GM21786 (cell line): Measurements from ENCODE around the gene IRF6.
A peak's percentile ranks its signal among the peaks of the same experiment; 100 is the strongest.

Source experiments
- ATAC-seq: cut with Tn5 transposase; IDR thresholded peaks from one replicate; pipeline ENCODE4 v1.9.1; 2021; ENCODE audit not compliant: unreplicated experiment

Gene IRF6

DNA sequence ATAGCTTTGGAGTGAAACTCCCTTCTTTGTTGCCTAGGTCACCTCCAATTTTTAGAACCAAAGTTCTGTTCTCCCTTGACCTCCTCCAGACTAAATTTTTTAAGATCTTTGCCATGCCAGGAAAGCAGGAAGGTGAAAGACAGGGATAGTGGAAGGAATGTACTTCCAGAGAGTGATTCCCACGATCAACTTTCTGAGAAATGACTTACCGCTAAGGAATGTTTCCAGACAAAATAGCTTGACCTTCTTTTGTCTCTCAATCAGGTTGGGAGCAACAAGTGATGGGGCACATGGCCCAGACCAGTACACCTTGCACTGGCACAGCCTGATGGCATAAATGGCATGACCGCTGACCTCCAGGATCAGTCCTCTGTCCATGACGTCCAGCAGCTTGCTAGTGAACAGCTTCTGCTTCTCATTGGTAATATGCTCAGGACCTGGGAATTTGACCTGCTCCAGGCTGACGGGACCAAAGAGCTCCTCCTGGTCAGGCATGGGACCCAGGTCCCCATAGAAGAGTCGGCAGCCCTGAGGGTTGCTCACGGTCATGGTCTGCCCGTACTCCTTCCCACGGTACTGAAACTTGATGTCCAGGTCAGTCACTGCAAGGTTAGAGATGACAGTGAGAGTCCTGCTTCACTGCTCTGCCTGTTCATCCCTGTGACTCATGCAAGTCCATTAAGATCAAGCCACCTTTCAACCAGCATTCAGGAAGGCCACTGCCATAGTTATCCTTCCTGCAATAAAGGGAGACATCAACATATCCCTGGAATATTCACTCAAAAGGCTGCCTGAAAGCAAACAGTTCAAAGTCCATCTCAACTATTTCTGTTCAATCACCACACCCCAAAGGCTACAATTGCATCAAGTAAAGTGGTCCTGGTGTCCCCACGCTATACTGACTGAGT lies 15.4 kb downstream of the IRF6 start:
- no peak for ATAC-seq

DNA sequence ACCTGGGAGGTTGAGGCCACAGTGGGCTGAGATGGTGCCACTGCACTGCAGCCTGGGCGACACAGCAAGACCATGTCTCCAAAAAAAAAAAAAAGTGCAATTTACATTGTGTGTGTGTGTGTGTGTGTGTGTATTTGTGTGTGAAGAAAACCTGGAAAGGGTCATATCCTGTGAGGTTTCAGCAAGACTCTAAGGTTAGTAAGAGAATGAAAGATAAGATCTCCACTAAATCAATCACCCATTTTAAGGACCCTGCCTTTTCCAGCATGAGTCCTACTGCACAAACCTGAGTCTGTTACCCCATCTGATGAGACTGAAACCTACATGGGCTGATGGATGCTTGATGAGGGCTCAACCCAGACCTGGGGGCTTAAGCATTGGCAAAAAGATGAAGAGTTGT lies 16.7 kb downstream of the IRF6 start:
- ATAC-seq = no peak

DNA sequence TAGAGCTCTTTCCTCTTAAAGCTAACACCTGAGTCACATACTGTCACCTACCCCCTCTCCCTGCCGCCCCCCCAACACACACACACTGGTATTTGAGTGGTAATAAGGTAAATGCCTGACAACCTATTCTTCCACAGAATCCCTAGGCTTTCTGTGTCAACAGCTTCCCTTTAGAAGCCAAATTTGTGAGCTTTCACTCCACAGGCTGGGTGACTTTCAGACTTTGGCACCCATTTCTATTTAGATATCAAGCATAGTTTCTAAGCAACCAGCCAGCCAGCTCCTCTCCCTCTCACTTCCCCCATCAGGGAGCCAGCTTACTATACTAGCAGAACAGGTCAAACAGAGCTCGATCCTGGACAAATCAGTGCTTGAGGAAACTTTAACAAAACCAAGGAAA lies 18.4 kb downstream of the IRF6 start:
- ATAC-seq = no peak

DNA sequence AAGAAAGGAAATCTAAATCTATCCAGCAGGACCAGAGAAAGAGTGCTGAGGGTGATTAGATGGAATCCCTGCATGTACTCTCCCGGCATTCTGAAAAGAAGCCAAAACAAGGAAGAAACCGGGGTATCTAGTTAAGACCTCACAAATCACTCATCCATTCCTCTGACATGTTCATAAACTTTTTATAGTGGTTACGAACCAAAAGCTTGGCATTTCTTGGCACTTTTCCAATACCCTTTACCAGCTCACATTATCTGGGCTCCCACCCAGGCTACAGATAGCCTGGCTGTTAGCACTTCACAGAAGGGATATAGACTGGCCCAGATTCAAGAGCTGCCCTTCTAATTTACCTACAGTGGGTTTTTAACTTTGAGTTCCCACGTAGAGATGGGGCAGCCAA lies 19.8 kb downstream of the IRF6 start:
- no peak for ATAC-seq

DNA sequence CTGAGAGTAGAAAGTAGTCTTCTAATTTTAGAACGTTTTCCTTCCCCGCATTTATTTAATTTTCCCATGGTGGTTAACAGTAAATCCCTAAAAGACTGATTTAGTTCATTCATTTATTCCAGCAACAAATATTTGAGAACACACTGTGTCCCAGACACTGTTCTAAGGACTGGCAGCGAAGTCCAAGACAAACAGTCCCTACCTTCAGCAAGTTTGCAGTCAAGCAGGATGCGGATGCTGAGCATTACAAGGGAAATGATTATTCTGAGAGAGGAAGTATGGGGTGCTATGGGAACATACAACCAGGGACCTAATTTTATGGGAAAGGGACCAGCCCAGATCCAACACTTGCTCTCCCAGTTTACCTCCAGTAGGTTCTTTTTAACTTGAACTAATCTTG lies 20.4 kb downstream of the IRF6 start:
- ATAC-seq = no peak

DNA sequence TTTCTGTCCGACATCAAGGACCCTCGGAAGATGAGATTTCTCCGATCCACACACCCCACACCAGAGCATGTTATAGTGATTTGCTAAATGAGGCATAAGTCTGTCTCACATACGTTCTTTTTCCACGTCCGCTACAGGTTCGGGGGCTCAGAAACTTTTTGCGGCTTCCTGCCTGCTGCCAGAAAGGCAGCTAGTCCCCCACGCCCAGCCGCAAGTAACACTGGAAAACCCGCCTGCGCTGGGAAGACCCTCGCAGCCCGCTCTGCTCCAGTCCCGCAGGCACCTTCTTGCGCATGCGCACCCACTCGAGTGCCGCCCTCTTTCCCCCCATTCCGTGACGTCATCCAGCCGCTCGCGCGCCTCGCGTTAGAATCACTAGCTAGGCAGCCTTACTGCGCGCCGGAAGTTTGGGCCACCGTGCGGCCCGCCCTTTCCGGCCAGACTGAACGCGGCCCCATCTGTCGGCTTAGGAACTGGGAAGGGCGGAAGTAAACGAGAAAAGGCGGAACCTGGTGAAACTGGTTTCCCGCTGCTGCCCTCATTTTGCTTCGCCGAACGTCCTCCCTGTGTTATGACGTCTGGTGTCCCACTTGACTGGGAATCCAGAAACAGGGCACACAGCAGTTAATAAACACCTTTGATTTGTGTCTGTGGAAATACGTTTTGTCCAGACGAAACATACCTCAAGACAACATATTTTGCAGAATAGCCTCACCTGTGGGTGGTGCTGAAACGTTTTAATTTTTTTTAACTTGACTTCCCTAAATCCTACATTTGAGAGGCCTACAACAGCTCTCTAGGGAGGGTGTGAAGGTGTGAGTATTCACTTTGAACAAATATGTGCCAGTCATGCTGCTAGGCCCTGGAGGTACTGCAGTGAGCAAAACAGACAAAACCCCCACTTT lies 21.4 kb downstream of the IRF6 start, which contains the start of gene C1orf74:
TSS of gene C1orf74 (minus strand) at position 295 of the 905 bp plus-strand sequence. CDS start 925 bp downstream, outside the sequence.
- ATAC-seq = peak; percentile 99

DNA sequence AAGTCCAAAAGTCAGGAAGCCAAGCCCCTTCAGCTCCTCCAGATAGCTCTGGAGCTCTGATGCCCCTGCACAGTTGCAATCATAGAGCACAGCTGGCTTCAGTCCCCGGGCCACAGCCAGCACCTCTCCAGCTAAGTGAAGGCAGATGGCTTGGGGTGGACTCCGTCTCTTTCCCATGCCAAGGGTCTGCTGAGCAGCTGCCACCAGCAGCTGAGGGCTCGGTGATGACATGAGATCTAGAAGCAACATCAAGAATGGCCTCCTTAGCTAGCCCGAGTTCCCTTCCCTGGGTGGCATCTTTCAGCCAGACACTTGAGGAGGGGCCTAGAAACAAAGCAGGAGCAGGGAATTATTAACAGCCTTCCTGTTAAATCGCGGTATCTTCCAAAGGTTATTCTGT lies 22.6 kb downstream of the IRF6 start:
- no peak for ATAC-seq

DNA sequence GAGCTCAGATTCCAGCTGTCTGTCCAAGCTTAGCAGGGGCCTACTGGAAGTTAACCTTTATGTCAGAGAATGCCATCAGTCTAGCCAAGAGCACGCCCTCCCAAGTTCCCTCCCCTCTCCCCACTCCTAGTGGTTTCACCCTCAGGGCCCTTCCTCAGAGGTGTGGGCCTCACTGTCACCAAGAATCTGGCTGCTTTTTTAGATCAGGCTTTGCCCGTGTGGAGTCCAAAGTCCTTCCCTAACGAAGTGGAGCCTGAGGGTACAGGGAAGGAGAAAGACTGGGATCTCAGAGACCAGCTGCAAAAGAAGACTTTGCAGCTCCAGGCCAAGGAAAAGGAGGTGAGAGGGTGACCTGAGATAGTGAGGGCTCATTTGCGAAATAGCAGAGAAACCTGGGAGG lies 25.7 kb downstream of the IRF6 start:
- ATAC-seq = no peak

DNA sequence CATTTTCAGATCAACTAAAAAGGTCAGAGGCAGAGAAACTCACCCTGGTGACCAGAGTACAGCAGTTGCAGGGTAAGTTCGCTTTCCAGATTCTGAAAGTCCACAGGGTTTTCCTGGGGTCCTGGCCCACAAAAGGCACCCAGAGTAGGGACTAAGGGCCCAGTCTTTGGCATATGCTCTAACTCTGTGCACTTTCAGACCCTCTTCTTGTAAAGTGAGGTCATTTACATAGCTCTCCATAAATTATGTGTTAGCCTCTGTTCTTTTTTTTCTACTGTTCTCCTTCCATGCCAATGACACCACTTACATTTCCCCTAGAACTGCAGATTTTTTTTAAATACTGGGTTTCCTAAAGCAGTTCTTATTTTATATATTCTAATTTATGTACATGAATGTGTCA lies 27.8 kb downstream of the IRF6 start:
- no peak for ATAC-seq

DNA sequence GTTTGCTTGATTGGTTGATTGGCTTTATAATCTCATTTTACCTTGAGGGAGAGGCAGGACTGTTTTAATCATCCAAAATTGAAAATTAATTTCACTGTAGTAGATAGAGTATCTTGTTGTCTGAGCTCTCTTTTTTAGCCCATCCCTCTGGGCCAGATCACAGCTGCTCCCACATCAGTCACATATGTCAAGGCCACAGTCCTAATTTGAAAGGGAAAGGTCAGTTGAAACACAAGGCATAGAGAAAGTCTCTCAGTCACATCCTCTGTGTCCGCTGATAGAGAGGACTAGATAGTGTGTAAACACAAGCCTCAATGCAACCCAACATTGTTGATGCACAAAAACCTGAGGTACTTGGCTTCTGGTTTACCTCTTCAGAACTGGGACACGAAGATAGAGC lies 28.4 kb downstream of the IRF6 start:
- ATAC-seq = no peak

DNA sequence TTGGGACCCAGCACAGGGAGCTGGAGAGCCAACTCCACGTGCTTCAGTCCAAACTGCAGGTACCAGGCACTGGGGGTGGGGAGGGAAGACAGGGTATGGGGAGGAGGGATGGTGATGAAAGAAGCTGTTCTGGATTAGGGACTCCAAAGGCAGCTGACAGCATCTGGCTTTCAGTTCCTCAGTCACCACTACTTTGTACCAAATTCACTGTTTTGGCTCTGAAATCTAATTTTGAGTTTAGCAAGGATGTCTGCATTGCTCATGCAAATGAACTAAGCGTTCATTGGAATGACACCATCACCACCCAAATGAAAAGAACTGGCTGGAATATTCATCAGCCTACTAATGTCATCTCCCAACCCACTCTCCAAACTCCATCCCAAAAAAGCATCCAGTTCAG lies 30.3 kb downstream of the IRF6 start:
- no peak for ATAC-seq

DNA sequence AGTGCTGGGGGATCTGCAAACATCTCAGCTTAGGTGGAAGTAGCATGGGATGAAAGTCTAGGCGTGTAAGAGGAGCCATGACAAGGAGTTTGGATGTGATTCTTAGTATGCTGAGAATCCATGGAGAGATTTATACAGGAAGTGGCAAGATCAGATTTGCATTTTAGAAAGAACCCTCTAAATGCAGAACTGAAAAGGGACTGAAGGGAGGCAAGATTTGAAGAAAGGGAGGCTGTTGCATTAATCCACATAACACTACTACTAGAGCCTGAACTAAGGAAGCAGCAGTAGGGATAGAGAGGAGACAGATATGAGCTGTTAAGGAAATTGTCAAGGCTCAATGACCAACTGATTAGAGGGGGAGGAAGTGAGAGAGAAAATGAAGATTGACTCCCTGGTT lies 31.4 kb downstream of the IRF6 start:
- peak; percentile 76 for ATAC-seq

DNA sequence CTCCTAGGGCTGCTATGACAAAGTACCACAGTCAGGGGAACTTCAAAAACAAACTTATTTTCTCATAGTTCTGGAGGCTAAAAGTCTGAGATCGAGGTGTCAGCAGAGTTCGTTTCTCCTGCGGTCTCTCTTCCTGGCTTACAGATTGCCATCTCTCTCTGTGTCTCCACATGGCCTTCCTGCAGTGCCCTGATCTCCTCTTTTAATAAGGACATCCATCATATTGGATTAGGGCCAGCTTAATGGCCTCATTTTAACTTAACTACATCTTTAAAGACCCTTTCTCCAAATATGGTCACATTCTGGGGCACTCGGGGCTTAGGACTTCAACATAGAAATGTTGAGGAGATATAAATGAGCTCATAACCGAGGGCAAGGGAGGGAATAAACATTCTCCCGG lies 33.8 kb downstream of the IRF6 start:
- no peak for ATAC-seq

DNA sequence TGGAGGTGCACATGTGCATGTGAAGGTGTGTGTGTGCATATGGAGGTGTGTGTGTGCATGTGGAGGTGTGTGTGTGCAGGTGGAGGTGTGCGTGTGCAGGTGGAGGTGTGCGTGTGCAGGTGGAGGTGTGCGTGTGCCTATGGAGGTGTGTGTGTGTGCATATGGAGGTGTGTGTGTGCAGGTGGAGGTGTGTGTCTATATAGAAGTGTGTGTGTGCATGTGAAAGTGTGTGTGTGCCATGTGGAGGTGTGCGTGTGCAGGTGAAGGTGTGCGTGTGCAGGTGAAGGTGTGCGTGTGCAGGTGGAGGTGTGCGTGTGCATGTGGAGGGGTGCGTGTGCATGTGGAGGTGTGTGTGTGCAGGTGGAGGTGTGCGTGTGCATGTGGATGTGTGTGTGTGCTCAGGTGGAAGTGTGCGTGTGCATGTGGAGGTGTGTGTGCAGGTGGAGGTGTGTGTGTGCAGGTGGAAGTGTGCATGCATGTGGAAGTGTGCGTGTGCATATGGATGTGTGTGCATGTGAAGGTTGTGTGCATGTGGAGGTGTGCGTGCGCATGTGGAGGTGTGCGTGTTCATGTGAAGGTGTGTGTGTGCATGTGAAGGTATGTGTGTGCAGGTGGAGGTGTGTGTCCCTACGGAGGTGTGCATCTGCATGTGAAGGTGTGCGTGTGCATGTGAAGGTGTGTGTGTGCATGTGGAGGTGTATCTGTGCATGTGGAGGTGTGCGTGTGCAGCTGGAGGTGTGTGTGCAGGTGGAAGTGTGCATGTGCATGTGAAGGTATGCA lies 35.1 kb downstream of the IRF6 start:
- ATAC-seq = no peak

DNA sequence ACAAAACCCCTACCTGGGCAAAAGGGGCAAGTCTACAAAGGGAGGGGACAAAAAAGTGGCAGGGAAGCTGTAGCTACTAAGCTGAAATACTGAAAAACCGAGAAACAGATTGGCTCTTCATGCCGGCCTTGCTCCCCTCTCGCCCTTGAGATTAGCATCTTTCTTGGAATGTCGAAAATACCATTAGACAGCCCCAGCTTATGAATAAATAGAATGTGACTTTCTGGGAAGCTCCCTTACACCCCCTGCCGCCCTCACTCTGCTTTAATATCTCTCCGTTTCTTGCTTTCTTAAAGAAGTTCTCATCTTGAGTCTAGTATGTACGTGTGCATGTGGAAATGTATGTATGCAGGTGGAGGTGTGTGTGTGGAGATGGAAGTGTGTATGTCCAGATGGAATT lies 36.0 kb downstream of the IRF6 start:
- no peak for ATAC-seq

DNA sequence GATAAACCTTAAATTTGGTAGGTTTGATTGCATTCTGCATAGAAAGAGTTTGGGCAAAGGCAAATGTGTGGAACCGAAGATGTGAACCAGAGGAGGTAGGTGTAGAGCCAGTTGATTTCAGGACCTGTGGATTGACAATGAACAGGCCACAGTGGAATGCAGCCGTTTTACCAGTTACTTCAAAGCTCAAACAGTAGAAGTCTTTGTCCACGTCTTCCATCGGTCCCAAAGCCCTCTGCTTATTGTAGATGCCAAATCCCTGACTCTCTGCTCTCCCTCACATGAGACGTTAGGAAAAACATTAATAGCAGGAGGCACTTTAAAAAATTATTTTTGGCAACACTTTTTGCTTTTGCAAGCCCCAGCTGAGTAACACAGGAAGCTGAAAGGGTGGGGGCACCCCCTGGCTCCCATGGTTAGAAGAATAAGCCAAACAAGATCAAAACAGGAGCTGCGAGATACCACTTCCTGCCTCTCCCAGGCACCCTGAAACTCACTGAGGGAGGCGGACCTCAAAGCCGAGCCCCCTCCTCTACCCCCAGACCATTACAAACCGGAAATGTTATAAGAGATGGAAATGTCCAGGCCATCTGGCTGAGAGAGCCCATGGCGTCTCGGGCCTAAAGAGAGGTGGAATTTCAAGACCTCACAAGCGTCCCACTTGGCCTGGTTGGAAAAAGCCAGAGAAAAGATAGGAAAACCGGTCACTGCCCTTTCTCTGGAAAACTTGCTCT lies 36.6 kb downstream of the IRF6 start:
- peak; percentile 83 for ATAC-seq

DNA sequence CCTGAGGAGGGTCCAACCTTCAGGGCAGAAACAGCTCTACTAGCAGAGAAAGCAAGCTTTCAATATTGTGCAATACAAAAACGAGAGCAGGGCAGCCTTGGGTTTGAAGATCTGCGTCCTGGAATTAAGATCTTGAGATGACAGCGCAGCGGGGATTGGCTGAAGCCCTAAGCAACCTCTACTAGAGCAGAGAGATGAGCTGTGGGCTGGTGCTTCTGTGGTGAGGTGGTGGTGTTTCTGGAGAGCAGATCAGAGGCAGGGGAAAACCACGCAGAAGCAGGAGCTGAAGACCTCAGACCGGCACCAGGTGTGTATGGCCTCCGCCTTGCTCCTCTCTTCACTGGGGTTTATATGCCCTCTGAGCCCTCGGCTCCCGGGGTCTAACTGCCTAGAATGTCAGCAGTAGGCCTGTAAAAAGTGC lies 37.6 kb downstream of the IRF6 start:
- peak; percentile 84 for ATAC-seq

DNA sequence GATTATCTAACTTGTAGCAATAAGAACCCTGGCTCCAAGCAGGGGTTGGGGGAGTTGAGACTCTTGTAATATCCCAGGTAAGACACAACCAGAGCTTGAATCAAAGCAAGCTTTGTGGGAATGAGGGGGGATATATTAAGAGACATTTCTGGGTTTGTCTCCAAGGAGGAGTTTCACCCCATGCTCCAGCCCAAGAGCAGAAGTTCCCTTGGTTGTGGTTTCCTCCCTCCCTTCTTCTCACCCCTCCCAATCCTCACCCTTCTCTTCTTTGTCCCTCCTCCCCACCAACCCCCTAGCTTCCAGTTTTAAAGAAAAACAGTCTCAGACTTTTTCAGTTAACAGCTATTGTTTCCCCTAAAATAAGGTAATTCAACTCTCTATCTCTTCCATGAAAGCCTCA lies 38.2 kb downstream of the IRF6 start:
- no peak for ATAC-seq

DNA sequence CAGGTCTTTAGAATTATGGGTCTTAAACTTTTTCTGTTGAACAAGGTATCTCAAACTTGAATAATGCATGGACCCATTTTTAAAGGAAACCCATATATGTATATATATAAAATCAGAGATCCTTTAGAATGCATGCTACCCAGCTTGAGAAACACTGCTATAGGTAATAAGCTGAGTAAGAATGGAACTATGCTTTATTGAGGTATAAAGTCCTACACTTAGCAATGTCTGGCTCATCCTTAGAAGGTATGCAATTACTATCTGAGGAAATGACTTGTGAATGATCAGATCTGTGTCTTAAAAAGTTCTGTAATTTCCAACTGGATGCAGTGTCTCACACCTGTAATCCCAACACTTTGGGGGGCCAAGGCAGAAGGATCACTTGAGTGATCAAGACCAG lies 38.8 kb downstream of the IRF6 start:
- no peak for ATAC-seq

DNA sequence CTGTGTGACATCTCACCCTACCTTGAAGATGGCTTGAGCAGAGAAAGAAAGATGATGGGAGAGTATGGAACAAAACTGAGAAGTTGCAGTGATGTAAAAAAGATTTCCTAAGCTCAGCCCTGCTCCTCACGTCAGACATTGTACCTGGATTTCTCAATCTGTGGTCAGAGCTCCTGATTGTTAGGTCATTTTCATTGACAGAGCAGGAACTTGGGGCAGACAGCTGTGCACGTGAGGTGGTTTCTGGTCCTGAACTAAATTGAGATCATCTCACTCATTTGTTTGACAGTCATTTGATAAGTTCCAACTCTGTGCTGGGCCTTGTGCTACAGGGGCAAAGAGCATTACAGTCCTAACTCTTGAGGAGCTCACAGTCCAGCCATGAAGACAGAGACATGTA lies 39.9 kb downstream of the IRF6 start:
- ATAC-seq = no peak
